CD4-positive, alpha-beta T cell treated with Interleukin-10 for 1 hour (primary cell): Measurements from ENCODE around the gene ANGEL1.

Experiments
- DNase-seq: peaks from one replicate; pipeline ENCODE4 v3.0.0-alpha.2; 2020

ANGEL1 gene

GRCh38 chr14:76763096-76764041, 49.3 kb downstream of the ANGEL1 start:
- no peak for DNase-seq

GRCh38 chr14:76762411-76763095, 50.1 kb downstream of the ANGEL1 start:
- DNase-seq = no peak

GRCh38 chr14:76761960-76762410, 50.7 kb downstream of the ANGEL1 start:
- DNase-seq = no peak

GRCh38 chr14:76761136-76761959, 51.3 kb downstream of the ANGEL1 start, which contains the start of gene VASH1:
VASH1 (plus strand) TSS chr14:76761468; CDS start chr14:76762822, 1,354 bp downstream.
- DNase-seq = peak; percentile 58

- no peak for DNase-seq
Observed at GRCh38 chr14:76760331-76761135, 52.1 kb downstream of the ANGEL1 start.

GRCh38 chr14:76759589-76759988, 53.1 kb downstream of the ANGEL1 start:
- DNase-seq = no peak

- no peak for DNase-seq
Observed at GRCh38 chr14:76756371-76756750, 56.3 kb downstream of the ANGEL1 start.

GRCh38 chr14:76755610-76756370, 56.9 kb downstream of the ANGEL1 start:
- no peak for DNase-seq

GRCh38 chr14:76754586-76754985, 58.1 kb downstream of the ANGEL1 start:
- no peak for DNase-seq

- no peak for DNase-seq
Observed at GRCh38 chr14:76753541-76754198, 59.0 kb downstream of the ANGEL1 start.

GRCh38 chr14:76752744-76753143, 59.9 kb downstream of the ANGEL1 start:
- DNase-seq = no peak

GRCh38 chr14:76742966-76743365, 69.7 kb downstream of the ANGEL1 start:
- no peak for DNase-seq

- no peak for DNase-seq
Observed at GRCh38 chr14:76742185-76742584, 70.5 kb downstream of the ANGEL1 start.

GRCh38 chr14:76741074-76741473, 71.6 kb downstream of the ANGEL1 start:
- DNase-seq = no peak
